ENCODE measurements around the gene RBBP5. TPM values are rescaled to one million over a fixed set of nuclear protein-coding genes. Genes with fewer than 3 reads are reported as not detected.

The RBBP5 gene
- total RNA-seq, 1 experiment from 2014 or later, result 19.7 TPM

DNA sequence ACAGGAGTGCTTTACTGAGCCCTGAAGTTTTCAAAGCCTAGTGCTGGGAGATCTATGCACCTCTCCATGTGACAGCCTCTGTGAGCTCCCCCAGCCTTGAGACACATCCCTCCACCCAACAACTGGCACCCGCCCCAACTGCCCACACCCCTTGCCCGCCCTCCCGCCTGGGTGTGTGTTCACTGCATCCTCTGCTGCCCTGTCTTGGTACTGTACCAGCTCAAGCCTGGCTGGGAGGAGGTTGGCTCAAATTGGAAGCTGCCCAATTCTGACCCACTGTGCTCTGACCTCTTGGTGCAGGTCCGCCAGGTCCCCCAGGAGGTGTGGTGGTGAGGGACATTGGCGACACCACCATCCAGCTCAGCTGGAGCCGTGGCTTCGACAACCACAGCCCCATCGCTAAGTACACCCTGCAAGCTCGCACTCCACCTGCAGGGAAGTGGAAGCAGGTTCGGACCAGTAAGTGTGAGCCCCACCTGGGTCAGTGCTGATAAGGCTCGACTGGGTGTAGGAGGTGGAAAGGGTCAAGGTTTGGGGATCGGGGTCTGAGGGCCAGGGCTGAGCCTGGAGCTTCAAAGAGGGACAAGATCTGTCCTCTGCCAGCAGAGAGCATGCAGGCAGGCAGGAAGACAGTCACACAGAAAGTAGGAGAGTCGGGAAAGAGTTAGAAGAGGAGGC is 55.5 kb downstream of the RBBP5 start:
- DNase-seq (ENCODE audit: low read depth, low spot score), result peak; percentile 47
- in situ Hi-C loops (cut with HindIII; ENCODE audit: low pct_unique_long_range_greater_than_20kb, low sequenced_read_pairs), result no loop called here

DNA sequence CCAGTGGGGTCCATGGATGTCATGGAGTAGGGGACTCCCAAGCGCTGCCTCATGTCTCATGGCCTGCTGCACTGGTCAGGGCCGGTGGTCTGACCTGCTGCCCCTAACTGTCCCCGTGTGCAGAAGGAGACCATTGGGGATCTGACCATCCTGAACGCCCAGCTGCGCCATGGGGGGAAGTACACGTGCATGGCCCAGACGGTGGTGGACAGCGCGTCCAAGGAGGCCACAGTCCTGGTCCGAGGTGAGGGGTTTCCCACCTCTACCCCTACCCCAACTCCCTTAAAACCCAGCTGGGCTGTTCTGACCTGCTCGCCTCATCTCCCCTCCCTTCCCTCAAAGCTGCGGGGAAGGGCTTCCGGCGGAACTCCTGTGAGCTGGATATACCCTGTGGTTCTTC is 56.1 kb downstream of the RBBP5 start:
- in situ Hi-C loops (cut with HindIII; ENCODE audit: low pct_unique_long_range_greater_than_20kb, low sequenced_read_pairs), result no loop called here
- no peak for DNase-seq (ENCODE audit: low read depth, low spot score)

DNA sequence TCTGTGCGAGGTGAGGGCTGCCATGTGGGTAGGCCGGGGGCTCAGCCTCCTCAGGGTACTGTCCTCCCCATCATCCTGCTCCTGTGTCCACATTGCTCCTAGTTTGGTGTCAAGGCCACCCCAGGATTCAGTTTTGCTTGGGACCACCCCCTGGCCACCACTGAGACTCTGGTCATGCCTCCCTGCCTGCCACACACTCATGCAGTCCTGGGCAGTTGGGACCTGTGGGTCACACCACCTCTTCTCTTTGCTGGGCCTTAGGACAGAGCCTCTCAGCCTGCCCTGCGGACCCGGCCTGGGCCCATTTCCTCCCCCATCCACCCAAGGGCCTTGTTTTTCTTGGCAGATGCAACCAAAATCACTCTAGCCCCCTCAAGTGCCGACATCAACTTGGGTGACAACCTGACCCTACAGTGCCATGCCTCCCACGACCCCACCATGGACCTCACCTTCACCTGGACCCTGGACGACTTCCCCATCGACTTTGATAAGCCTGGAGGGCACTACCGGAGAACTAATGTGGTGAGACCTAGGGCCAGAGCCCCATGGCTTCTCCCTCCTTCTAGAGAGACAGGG is 56.9 kb downstream of the RBBP5 start:
- no peak for DNase-seq (ENCODE audit: low read depth, low spot score)
- in situ Hi-C loops (cut with HindIII; ENCODE audit: low pct_unique_long_range_greater_than_20kb, low sequenced_read_pairs), result no loop called here

DNA sequence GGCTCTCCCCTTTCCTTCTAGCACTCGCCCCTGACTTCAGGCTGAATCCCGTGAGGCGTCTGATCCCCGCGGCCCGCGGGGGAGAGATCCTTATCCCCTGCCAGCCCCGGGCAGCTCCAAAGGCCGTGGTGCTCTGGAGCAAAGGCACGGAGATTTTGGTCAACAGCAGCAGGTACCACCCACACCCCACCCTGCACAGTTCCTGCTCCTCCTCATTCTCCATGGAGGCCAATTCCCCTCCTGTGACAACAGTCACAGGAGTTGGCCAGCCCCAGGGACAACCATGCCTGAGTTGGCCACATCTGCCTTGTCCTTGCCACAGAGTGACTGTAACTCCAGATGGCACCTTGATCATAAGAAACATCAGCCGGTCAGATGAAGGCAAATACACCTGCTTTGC is 57.5 kb downstream of the RBBP5 start:
- in situ Hi-C loops (cut with HindIII; ENCODE audit: low pct_unique_long_range_greater_than_20kb, low sequenced_read_pairs), result no loop called here
- DNase-seq (ENCODE audit: low read depth, low spot score), result no peak

DNA sequence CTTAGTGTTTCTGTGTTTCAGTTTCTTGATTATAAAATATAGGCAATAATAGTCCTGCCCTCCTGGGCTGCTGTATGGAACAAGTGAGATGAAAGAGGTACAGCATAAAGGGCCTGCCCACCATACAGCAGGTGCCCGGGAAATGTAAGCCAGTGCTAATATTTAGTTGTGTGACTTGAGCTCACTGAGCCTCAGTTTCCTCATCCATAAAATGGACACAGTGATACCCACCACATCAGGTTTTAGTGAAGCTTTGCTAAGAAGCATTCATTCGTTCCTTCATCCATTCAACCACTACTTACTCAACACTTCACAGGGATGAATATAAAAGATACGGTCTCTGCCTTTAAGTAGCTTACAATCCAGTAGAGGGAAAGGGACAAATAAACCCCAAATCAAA is 58.9 kb downstream of the RBBP5 start:
- in situ Hi-C loops (cut with HindIII; ENCODE audit: low pct_unique_long_range_greater_than_20kb, low sequenced_read_pairs), result no loop called here
- no peak for DNase-seq (ENCODE audit: low read depth, low spot score)

GRCh38 chr1:205062319-205062718 is 59.5 kb downstream of the RBBP5 start:
- DNase-seq (ENCODE audit: low read depth, low spot score), result no peak
- in situ Hi-C loops (cut with HindIII; ENCODE audit: low pct_unique_long_range_greater_than_20kb, low sequenced_read_pairs), result no loop called here

GRCh38 chr1:205061665-205062069 is 60.1 kb downstream of the RBBP5 start:
- peak; percentile 83 for DNase-seq (ENCODE audit: low read depth, low spot score)
- in situ Hi-C loops (cut with HindIII; ENCODE audit: low pct_unique_long_range_greater_than_20kb, low sequenced_read_pairs), result no loop called here

DNA sequence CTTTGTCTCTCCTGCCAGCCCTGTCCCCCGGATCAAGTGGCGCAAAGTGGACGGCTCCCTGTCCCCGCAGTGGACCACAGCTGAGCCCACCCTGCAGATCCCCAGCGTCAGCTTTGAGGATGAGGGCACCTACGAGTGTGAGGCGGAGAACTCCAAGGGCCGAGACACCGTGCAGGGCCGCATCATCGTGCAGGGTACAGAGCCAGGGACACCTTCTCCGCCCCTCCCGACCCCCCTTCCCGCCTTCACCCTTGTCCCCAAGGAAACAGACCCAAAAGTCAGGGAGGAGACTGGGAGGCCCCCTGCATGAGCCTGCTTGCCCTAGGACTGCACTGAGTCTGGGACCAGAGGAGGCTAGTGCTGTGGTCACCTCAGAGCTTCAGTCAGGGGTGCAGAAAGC is 60.6 kb downstream of the RBBP5 start:
- in situ Hi-C loops (cut with HindIII; ENCODE audit: low pct_unique_long_range_greater_than_20kb, low sequenced_read_pairs), result no loop called here
- DNase-seq (ENCODE audit: low read depth, low spot score), result no peak

DNA sequence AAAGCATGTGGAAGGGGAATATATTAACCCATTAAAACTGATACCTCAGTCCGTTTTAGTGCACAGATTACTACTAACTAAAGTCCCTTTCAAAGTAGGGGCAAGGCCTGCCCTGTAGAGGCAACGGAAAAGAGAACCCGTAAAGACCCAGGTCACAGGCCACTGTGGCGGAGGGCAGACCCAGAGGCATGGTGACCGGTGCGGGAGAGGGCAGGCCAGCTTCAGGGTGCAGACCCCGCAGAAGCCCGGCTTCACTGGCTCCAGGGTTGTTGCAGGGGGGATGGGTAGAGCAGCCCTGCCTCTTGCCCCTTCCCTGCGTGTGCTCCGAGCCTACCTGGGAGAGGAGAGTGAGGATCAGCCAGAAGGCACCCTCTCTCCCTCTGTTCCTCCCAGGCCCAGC is 61.0 kb downstream of the RBBP5 start:
- no peak for DNase-seq (ENCODE audit: low read depth, low spot score)
- in situ Hi-C loops (cut with HindIII; ENCODE audit: low pct_unique_long_range_greater_than_20kb, low sequenced_read_pairs), result no loop called here

GRCh38 chr1:205059660-205060059 is 62.1 kb downstream of the RBBP5 start:
- no peak for DNase-seq (ENCODE audit: low read depth, low spot score)
- in situ Hi-C loops (cut with HindIII; ENCODE audit: low pct_unique_long_range_greater_than_20kb, low sequenced_read_pairs), result no loop called here

DNA sequence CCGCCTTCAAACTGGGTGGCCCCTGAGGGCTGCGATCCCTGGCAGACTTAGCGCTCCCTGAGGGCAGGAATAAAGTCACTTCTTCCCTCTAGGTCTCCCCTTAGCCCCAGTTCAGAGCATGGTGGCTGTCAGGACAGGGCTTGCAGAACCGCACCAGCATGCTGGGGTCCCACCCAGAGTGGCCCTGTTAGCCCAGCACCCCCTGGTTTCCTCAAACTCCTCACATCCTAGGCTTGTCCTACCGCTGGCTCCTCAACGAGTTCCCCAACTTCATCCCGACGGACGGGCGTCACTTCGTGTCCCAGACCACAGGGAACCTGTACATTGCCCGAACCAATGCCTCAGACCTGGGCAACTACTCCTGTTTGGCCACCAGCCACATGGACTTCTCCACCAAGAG is 62.9 kb downstream of the RBBP5 start:
- in situ Hi-C loops (cut with HindIII; ENCODE audit: low pct_unique_long_range_greater_than_20kb, low sequenced_read_pairs), result no loop called here
- DNase-seq (ENCODE audit: low read depth, low spot score), result no peak

DNA sequence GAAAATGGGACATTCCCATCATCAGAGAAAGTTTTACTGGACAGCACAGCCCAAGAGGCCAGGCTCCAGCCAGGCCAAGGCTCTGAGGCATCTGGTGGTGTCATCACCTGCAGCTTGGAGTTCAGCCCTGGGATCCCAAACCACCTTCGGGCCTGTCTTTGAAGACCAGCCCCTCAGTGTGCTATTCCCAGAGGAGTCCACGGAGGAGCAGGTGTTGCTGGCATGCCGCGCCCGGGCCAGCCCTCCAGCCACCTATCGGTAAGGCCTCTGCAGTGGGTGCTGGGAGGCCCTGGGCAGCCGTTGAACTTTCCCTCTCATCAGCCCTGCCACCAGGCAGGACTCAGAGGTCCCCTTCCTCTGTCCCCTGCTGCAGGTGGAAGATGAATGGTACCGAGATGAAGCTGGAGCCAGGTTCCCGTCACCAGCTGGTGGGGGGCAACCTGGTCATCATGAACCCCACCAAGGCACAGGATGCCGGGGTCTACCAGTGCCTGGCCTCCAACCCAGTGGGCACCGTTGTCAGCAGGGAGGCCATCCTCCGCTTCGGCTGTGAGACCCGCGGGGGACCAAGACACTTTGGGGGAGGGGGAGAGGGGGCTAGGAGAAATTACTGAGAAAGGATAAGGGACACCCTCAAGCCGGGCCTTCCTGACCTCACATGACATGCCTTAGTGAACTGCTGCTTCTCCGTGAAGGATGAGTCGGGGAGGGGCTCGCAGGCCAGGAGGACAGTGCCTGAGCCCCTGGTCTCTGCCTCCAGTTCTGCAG is 63.8 kb downstream of the RBBP5 start:
- in situ Hi-C loops (cut with HindIII; ENCODE audit: low pct_unique_long_range_greater_than_20kb, low sequenced_read_pairs), result no loop called here
- DNase-seq (ENCODE audit: low read depth, low spot score), result no peak

GRCh38 chr1:205056956-205057568 is 64.7 kb downstream of the RBBP5 start:
- in situ Hi-C loops (cut with HindIII; ENCODE audit: low pct_unique_long_range_greater_than_20kb, low sequenced_read_pairs), result no loop called here
- no peak for DNase-seq (ENCODE audit: low read depth, low spot score)

- DNase-seq (ENCODE audit: low read depth, low spot score), result no peak
- in situ Hi-C loops (cut with HindIII; ENCODE audit: low pct_unique_long_range_greater_than_20kb, low sequenced_read_pairs), result no loop called here
Observed at GRCh38 chr1:205056188-205056611, 65.6 kb downstream of the RBBP5 start.

- in situ Hi-C loops (cut with HindIII; ENCODE audit: low pct_unique_long_range_greater_than_20kb, low sequenced_read_pairs), result no loop called here
- no peak for DNase-seq (ENCODE audit: low read depth, low spot score)
Observed at GRCh38 chr1:205054013-205054412, 67.8 kb downstream of the RBBP5 start.

DNA sequence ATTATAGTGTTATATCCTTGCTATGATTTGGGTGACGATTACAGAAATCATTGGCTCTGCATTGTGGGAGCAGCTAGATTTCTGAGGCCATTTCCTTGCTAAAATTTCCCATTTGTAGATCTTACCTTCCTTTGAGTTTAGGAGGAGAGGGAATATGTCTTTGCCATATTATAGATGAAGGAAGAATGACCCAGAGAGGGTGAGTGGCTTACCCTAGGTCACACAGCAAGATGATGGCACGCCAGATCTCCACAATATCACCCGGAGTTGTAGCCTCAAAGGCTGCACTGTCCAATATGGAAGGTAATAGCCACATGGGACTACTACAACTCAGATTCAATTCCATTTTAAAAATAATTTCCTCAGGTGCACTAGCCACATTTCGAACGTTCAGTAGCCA is 68.5 kb downstream of the RBBP5 start:
- no peak for DNase-seq (ENCODE audit: low read depth, low spot score)
- in situ Hi-C loops (cut with HindIII; ENCODE audit: low pct_unique_long_range_greater_than_20kb, low sequenced_read_pairs), result no loop called here

DNA sequence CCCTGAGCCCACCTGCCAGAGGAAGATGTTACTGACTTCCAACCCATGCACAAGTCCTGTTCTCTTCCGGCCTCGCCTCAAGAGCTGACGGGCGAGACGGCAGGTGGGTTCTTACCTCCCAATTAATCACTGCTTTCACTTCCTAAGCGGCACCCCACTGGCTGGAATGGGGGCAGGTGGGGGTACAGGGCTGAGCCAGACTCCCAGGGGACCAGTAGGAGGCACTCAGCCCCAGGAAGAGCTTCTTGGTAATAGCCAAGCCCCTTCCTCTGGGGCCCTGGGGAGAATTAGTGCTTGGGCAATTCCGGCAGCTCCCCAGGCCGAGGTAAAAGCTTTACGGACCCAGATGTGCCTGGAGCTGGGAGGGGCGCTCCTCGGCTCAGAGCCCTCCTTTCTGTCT is 69.1 kb downstream of the RBBP5 start:
- DNase-seq (ENCODE audit: low read depth, low spot score), result no peak
- in situ Hi-C loops (cut with HindIII; ENCODE audit: low pct_unique_long_range_greater_than_20kb, low sequenced_read_pairs), result no loop called here

DNA sequence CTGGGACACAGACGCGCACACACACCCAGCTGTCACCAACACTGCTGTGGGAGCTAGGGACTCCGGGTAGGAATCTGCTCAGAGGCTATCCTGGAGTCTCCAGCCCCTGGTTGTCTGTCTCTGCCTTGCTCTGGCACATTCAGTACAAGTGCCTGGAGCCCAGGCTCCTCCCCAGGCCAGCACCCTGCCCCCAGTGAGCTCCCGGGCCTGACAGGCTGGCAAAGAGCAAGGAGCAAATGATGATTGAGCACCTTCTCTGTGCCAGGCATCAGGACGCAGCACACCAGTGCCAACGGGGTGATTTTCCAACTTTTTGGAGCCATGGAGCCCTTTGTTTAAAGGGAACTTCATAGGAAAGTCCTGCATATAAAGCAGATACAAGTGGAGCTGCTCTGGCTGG is 72.3 kb downstream of the RBBP5 start:
- in situ Hi-C loops (cut with HindIII; ENCODE audit: low pct_unique_long_range_greater_than_20kb, low sequenced_read_pairs), result no loop called here
- no peak for DNase-seq (ENCODE audit: low read depth, low spot score)

GRCh38 chr1:205048382-205048781 is 73.4 kb downstream of the RBBP5 start:
- in situ Hi-C loops (cut with HindIII; ENCODE audit: low pct_unique_long_range_greater_than_20kb, low sequenced_read_pairs), result no loop called here
- no peak for DNase-seq (ENCODE audit: low read depth, low spot score)
